DMS 273 (cell line): Measurements from ENCODE around the gene C20orf202.

Source experiments
- DNase-seq: peaks from one replicate; lab custom pipeline; 2025; ENCODE audit not compliant: unreplicated experiment; lab: John Stamatoyannopoulos, UW

The C20orf202 gene

DNA sequence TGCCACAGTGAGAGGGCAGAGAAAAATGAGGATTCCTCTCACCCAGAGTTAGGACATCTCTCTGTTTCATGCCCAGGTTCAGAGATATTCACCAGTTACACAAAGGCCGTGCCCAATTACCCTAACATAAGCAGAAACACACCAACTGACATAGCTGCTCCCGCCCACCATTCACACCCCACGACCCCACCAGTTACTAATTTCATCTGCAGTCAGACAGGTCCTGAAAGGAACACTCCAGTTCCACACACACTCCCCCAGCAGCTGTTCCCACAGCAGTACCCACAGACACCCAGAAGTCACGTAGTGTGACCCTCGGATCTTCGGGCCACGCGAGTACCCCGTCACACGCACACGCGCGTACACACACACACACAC, 19.0 kb upstream of the C20orf202 start:
- DNase-seq, result no peak

DNA sequence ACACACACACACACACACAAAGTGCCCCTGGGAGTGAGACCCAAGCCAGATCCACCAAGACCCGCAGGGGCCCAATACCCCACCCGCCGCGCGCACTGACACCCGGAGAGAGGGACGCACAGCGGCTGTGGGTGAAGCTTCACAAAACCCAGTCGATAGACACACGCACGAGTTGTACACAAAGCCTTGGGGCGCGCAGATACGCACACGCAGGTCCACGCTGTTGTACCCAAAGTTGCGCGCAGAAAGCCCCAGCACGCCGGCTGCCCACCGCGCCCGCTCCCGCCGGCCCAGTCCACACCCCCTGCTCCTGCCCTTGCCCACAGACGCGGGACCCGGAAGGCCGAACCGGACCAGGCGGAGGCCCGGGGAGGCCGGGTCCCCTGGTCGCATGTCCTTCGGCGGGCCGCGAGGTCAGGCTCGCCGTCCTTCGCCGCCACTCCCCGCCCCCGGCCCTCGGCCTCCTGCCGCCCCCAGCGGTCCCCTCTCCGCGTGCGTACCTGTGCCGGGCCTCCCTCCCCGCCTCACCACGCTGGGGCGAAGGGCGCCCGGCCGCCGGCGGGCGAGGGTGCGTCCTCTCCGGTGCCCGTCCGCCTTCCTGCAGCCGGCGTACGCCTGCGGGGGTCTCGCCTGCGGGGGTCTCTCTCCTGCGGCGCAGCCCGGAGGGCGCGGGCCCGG, 18.5 kb upstream of the C20orf202 start, which contains the start of gene TMEM74B:
TSS of gene TMEM74B (minus strand) at position 344 of the 678 bp plus-strand sequence. CDS start 1,180 bp downstream, outside the sequence.
- DNase-seq, result peak; percentile 44

DNA sequence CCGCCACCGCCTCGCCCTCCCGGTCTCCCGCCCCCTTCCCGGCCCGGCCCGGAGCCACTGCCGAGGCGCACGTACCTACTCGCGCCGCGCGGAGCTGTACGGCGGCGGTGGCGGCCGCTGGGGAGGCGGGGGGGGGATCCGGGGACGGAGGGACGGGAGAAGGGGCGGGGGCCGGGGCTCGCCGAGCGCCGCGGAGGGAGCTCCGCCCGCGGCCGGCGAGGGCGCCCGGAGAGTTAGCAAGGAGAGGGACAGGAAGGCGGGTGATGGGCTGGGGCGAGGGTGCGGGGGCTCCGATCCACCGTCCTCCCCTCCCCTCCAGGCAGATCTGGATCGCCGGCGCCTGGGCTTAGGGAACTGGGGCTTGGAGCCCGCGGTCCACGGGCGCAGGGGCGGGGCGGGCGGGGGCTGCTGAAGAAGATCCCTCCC, 17.9 kb upstream of the C20orf202 start:
- peak; percentile 50 for DNase-seq

DNA sequence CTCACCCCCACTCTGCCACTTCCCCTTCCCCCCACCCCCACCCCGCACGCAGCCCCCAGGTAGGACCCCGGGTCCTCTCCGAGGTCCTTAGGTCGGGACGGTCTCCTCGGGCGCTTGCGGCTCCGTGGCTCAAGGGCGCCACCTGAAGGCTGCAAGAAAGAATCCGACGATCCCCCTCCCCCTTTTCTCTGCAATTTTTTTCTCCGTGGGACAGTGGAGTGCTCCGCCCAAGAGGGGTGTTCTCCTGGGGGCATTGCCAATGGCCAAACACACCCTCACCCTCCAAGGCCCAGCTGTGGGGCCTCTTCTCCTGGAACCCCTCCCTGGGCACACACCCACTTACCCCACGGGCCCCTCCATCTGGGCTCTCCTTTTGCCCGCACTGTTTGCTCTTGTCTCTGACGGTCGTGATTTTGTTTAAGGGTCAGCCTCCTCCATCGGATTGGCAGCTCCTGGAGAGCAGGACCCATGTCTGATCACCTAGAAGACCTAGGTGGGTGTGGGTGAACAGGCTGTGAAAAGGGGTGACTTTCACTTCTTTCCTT, 17.4 kb upstream of the C20orf202 start:
- peak; percentile 81 for DNase-seq

DNA sequence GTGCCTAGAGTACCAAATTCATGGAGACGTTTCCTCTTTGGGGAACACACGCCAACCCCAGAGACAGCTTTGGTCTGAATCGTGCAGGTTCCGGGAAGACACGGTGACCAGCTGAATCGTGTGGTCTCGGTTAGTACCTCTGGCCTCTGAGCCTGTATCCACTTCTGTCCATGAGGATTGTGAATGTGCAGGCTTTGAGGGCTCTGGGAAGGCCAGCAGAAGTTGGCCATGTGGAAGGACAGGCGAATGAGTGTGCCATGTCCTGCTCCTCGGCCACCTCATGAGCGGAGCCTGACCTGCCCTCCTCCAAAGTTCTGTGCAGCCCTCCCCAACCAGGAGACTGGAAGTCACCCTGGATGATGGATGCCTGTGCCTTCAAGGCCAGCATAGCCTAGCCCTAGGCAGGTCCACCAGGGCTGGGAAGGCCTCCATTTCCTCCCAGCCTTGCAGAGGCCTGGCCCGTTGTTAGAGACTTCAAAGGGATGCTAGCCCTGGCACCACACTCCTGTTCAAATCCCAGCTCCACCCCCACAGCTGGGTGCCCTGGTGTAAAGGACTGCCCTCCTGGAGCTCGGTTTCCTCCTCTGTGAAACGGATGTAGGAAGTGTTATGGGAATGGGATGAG, 16.8 kb upstream of the C20orf202 start:
- no peak for DNase-seq

DNA sequence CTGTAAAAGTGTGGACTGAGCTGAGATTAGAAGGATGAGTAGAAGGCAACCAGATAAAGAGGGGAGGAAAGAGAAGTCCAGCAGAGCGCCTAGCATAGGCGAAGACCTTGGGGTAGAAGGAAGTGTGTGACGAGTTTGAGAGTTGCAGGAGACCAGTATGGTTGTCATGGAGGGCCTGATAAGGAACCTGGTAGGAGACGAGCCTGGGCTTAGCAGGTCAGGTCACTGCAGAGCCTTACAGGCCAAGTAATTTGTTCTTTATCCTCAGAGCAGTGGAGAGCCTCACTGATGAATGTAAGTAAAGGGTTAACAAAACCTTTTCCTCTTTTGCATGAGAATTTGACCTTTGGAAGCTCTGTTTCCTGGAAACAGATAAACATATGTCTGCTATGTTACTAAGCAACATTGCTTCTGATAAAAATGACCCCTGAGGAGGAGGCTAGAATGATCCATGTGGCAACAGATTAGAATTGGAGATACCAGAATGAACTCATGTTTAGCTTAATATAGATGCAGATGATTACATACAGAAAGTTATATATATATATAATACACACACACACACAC, 15.6 kb upstream of the C20orf202 start:
- DNase-seq, result peak; percentile 30

DNA sequence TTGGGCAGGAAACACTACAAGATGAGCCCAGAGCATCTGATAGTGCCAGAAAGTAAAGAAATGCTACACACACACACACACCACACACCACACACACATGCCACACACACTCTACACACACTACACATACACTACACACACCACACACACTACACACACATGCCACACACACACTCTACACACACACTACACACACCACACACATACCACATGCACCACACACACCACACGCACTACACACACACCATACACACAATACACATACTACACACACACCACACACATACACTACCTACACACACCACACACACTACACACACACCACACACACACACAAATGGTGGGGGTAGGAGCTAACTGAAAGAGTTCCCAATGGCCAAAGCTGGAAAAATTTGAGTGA, 14.9 kb upstream of the C20orf202 start:
- DNase-seq, result no peak

DNA sequence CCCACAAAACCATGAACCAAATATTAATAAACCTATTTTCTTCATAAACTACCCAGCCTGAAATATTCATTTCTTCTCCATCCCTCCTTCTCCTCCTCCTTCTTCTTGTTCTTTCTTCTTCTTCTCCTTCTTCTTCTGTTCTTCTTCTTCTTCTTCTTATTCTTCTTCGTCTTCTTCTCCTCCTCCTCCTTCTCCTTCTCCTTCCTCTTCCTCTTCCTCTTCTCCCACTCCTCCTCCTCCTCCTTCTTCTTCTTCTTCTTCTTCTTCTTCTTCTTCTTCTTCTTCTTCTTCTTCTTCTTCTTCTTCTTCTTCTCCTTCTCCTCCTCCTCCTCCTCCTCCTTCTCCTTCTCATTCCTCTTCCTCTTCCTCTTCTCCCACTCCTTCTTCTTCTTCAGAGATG, 13.4 kb upstream of the C20orf202 start:
- DNase-seq, result no peak

DNA sequence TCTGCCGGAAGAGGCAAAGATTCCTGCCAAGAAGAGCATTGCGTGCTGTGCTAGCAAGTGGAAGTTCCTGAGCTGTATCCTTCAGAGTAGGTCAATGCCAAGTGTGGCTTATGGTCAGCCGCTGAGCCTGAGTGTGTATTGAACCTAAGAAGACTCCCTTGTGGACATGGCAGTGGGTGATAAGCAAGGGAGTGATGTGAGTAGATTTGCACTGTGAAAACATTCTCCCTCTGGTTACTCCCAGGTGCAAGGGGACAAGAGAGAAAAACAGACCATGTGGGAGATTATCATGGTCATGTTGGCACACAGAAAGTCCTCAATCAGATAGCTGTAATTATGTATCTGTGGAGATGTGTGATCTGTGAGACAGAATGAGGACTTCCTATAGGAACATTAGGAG, 12.4 kb upstream of the C20orf202 start:
- no peak for DNase-seq

DNA sequence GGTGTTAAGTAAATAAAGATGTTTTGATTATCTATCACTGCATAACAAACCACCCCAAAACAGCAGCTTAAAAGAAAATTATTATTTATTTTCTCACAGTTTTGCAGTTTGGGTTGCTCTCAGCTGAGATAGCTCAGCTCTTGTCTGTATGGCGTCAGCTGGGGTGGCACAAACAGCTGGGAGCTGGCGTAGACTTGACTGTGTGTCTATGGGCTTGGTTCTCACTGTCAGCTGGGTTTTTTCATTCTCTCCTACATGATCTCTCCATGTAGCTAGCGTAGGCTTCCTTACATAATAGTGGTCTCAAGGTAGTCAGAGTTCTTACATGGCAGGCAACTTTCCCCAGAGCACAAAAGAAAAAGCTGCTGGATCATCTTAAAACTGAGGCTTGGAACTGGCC, 12.0 kb upstream of the C20orf202 start:
- DNase-seq, result no peak

DNA sequence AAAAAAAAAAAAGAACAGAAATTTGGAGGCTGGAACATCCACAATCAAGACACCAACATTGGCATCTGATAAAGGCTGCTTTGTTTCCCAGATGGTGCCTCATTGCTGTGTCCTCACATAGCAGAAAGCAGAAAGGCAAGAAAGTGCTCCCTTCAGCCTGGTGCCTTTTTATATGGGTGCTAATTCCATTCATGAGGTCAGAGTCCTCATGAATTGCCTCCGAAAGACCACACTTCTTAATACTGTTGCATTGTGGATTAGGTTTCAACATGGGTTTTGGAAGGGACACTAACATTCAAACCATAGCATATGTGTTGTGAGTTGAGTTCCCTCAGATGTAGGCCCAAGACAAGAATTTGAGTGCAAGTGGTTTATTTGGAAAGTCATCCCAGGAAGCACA, 8.0 kb upstream of the C20orf202 start:
- DNase-seq, result no peak

DNA sequence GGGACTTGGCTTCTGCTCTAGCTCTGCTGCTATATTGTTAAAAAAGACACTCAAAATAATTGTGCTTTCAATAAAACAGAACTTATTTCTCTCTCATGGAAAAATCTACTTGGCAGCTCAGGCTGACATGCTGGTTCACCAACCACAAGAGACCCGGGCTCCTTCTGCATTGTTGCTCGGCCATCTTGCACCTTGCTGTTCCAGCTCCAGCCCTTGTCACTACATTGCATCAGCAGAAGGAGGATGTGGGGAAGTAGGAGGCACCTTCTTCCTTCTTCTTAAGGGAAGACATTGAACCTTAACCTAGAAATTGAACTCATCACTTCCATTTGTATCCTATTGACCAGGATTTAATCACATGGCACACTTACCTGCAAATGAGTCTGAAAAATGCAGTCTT, 6.6 kb upstream of the C20orf202 start:
- DNase-seq, result no peak

DNA sequence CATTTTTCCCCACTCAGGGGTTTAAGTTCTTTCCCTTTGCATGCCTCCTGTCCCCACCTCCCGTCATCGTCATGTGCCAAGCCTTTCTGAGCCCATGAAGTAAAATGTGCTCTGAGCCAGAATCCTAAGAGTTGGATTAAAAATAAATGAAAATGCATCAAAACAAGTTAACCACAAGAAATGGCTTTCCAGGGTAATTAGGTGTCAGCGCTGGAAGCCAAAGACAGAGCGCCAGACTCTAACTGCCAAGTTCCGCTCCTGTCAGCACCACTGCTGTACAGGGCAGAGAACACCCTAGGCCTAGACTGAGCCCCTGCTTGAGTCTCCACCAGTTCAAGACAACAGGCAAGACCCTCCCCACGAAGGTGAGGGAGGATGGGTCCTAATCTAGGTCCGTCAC, 5.5 kb upstream of the C20orf202 start:
- DNase-seq, result no peak

DNA sequence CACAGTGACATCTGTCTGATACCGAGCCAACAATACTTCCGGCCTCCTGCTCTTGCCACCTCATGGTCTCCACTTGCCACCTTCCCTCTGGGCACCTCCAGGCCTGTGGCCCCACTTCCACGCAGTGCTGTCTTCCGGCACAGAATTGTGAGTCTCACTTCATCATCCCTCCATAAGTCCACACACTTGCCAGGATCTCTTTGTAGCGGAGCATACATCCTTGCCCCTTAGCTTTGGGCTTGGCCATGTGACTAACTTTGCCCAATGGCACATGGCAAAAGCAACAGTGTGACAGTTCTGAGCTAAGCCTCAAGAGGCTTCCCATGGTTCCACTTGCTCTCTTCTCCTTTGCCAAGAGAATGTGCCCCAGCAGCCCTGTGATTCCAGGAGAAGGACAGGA, 4.5 kb upstream of the C20orf202 start:
- no peak for DNase-seq

DNA sequence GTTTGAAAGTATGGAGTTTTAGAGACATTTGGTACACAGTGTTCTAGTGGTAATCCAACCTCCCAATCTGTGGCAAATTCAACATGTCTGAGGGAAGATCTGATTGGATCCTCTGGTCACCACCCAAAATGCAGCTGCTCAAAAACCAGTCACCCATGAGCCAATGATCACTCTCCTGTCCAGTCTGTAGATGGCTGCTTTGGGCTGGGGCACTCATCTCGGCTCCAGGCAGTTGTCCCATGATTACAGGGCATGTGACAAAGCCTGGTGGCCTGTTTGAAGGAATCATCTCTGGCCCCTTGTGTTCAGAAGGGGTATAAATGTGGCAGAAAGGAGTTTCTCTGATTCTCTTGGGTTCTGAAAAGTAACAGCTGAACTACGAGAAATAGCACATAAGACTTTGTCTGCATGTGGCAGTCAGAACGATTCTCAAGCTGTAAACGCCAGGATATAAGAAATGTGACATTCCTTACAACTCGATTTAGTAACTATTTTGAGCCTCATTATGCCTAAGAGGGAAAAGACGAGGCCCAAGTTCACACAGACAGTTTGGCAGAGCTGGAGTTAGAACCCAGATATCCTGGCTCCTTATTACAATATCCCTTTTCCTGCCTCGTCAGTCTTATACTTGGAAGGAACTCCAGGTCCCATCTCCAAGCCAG, 3.9 kb upstream of the C20orf202 start:
- no peak for DNase-seq

DNA sequence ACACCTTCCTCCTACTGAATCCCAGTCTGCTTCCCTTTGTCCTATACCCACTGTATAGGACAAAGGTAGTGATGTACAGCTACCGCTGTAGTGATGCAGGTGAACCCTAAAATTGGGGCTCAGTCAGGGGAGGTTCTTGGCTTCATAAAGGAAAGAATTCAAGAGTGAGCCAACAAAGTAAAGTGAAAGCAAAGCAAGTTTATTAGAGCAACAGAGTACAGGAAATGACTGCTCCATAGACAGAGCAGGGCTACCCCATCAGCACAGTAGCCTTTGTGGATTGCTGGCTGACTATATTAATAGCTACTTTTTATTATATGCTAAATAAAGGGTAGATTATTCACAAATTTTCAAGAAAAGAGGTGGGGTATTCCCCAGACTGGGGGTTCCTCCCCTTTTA, 3.3 kb upstream of the C20orf202 start:
- no peak for DNase-seq

DNA sequence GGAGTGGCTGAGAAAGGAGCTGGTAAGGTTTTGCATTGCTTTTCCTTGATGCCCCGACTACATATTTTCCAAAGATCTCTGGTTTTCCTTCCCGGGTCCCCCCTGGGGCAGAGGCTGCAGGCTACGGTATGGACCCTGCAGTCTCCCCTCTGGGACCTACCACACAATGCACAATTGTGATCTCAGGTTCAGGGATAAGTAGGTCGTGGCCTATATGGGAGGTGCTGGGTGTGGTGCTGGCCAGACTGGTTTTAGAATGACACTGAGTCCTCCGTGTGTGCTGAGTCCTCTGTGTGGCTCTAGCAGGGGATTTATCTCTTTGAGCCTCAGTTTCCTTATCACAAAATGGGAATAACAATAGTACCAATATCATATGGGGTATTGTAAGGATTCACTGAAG, 376 bp downstream of the C20orf202 start:
- DNase-seq, result no peak

DNA sequence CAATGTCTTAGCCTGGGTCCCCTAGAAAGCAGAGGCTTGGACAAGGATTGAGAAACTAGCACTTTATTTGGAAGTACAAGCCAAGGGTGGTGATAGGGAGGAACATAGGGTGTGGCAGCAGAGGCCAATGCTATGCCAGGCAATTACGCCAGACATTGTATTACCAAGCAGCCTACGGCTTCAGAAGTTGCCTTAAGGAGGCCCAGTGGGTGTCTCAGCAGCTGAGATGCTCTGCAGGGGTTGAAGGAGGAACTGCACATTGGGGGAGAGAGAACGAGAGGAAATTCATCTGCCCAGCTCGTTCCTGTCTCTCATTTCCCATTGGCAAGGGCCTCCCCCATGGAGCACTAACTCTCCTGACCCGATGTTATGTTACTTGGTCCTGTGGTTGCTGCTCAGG, 859 bp downstream of the C20orf202 start:
- DNase-seq, result no peak

DNA sequence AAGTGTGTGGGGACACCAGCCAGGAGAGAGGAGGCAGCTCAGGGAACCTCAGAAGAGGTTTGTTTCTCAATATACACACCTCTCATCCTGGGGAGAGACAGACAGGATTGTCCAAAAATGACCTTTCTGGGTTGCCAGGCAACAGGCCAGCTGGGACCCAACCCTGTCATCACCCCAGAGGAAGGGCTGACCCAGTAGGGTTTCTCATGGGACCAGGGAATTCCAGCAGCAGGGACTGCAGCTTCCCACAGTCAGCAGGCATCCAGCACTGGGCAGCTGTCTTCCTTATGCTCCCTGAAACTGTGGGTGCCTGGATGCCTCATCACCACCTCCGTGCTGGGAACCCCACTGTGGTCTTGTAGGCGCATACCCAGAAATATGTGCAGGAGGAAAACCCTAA, 1.3 kb downstream of the C20orf202 start:
- no peak for DNase-seq

DNA sequence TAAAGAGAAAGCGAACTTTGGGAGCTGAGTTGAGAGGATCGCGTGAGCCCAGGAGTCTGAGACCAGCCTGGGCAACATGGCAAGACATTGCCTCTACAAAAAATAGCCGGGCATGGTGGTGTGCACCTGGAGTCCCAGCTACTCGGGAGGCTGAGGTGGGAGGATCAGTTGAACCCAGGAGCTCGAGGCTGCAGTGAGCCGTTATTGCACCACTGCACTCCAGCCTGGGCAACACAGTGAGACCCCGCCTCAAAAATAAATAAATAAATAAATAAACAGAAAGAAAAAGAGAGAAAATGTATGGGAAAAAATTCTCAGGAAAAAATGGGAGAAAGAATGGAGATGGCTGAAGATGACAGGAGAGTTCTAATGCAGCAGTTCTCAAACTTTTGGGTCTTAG, 2.5 kb downstream of the C20orf202 start:
- no peak for DNase-seq

DNA sequence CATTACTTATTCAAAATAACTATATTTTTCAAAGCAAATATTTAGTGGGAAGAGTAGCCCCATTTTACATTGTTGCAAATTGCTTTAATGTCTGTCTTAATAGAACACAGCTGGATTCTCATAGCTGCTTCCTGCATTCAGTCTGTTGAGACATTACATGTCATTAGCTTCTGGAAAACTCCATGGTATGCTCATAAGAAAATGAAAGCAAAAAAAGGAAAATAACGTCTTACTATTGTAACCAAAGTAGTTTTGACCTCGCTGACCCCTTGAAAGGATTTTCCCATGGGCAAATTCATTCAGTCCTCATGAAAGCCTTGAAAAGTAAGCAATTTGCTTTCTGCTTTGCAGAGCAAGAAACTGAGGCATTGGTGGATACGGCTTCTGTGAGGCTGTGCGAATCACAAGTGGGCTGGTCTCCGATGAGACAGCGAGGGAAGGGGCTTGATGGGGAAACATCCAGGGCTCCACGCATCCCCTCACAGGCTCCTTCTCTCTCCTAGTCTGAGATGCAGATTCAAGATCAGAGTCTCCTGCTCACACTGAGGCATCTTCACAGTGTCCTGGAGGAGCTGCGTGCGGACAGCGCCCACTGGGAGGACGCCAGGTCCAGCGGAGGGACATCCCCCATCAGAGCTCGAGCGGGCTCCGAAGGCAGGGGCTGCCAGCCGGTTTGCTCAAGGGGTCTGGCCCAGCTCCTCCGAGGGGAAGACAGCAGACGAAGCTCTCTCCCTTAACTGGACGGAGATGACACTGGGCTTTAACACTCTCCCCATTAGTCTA, 3.3 kb downstream of the C20orf202 start:
- no peak for DNase-seq
